ENCODE results near the gene DNAJC1. TPM values are rescaled to one million over a fixed set of nuclear protein-coding genes. Genes with fewer than 3 reads are reported as not detected.
"Not testable (repeated sequence)": the region's sequence is repeated elsewhere in the genome, so short reads cannot be mapped to it uniquely, and the experiment has no call there.

Gene DNAJC1
- total and polyA plus RNA-seq, 10 of the 15 experiments (the other 5 are each of a cell fraction or from before 2014, with no cell fraction given) = 2.5 to 39.3 (median 20.4) TPM

- intact Hi-C loops (cut with micrococcal nuclease; ENCODE audit: unreplicated experiment) = no loop called here
- 100% methylated on average over 1 of the region's 1 CpG for WGBS (ENCODE audit: insufficient coverage, insufficient replicate concordance, low lambda C conversion rate, missing lambda C conversion rate)
Observed at GRCh38 chr10:21870849-21871248, 132.7 kb downstream of the DNAJC1 start.

GRCh38 chr10:21869087-21869486, 134.4 kb downstream of the DNAJC1 start:
- peak; percentile 41 for FAIRE-seq
- H3K9me3 ChIP-seq (replicated peaks; ENCODE audit: control insufficient read depth, insufficient read depth, low read length); H3K27ac ChIP-seq (ENCODE audit: control insufficient read depth, insufficient read depth); DNase-seq (ENCODE audit: low read depth, low spot score); H3K4me2 ChIP-seq (ENCODE audit: control insufficient read depth, insufficient read depth); in situ Hi-C loops (cut with MboI); H4K20me1 ChIP-seq (ENCODE audit: control insufficient read depth, insufficient read depth); intact Hi-C loops (cut with micrococcal nuclease; ENCODE audit: unreplicated experiment); H3K36me3 ChIP-seq (ENCODE audit: control insufficient read depth in 2 of 2, insufficient read depth in 2 of 2, low read length in 1 of 2); H2AFZ ChIP-seq (ENCODE audit: control insufficient read depth, low read depth, low read length); CTCF ChIA-PET; H3K4me1 ChIP-seq (ENCODE audit: control insufficient read depth, insufficient read depth, low read length); H3K9ac ChIP-seq (ENCODE audit: control insufficient read depth, insufficient read depth, low read length); BruUV-seq (replicated peaks); H3K27me3 ChIP-seq (replicated peaks in 1 of 2; ENCODE audit: control insufficient read depth in 2 of 2, insufficient read depth in 2 of 2, low read length in 1 of 2); POLR2A ChIA-PET; ATAC-seq; RAD21 ChIA-PET (ENCODE audit: unreplicated experiment); H3K79me2 ChIP-seq (ENCODE audit: control insufficient read depth, insufficient read depth, low read length); H3K4me3 ChIP-seq; SMC1A ChIA-PET (ENCODE audit: uncharacterized antibody, unreplicated experiment): not testable (repeated sequence)
- WGBS (ENCODE audit: insufficient coverage, insufficient replicate concordance, low lambda C conversion rate, missing lambda C conversion rate) = 98% methylated on average over 2 of the region's 2 CpGs

More at GRCh38 chr10:21870849-21871248, 132.7 kb downstream of the DNAJC1 start:
- TF ChIP-seq ELK1 (IDR thresholded peaks at IDR 0.05; ENCODE audit: low read depth, low read length) = no peak
- TF ChIP-seq MTA3 (IDR thresholded peaks at IDR 0.05; ENCODE audit: borderline replicate concordance, low read length) = no peak
- no peak for TF ChIP-seq YY1 (IDR thresholded peaks at IDR 0.05; ENCODE audit: low read depth, low read length)
- no peak for TF ChIP-seq SMAD1 (IDR thresholded peaks at IDR 0.05; ENCODE audit: low read depth, partially characterized antibody)
- H3K36me3 ChIP-seq (ENCODE audit: control insufficient read depth in 2 of 2, insufficient read depth in 2 of 2, low read length in 1 of 2) = no peaks in the 10 kb centered on the region; a peak in 2 of 4 replicates
- peaks cover 8% of the 10 kb centered on the region; the same call in 2 of the 3 replicates for H3K9me3 ChIP-seq (replicated peaks; ENCODE audit: control insufficient read depth, insufficient read depth, low read length)
- H3K79me2 ChIP-seq (ENCODE audit: control insufficient read depth, insufficient read depth, low read length) = no peaks in the 10 kb centered on the region
- no peak for DNase-seq (ENCODE audit: low read depth, low spot score)
- H3K4me3 ChIP-seq = no peak overlapping the region
- no peak overlapping the region for H3K9ac ChIP-seq (ENCODE audit: control insufficient read depth, insufficient read depth, low read length)
- H4K20me1 ChIP-seq (ENCODE audit: control insufficient read depth, insufficient read depth) = no peaks in the 10 kb centered on the region
- CTCF ChIA-PET = no interaction called here
- RAD21 ChIA-PET (ENCODE audit: unreplicated experiment) = no interaction called here
- H3K4me1 ChIP-seq (ENCODE audit: control insufficient read depth, insufficient read depth, low read length) = no peaks in the 10 kb centered on the region
- no TSS peak for BruUV-seq (replicated peaks)
- H3K4me2 ChIP-seq (ENCODE audit: control insufficient read depth, insufficient read depth) = no peak overlapping the region
- in situ Hi-C loops (cut with MboI) = no loop called here
- no peak for ATAC-seq
- FAIRE-seq = no peak
- H3K27ac ChIP-seq (ENCODE audit: control insufficient read depth, insufficient read depth) = no peak overlapping the region
- no peaks in the 10 kb centered on the region for H3K27me3 ChIP-seq (replicated peaks in 1 of 2; ENCODE audit: control insufficient read depth in 2 of 2, insufficient read depth in 2 of 2, low read length in 1 of 2)
- no peak overlapping the region for H2AFZ ChIP-seq (ENCODE audit: control insufficient read depth, low read depth, low read length)
- POLR2A ChIA-PET = no interaction called here
- SMC1A ChIA-PET (ENCODE audit: uncharacterized antibody, unreplicated experiment) = interaction anchor here (0.7 kb wide), 1 partner anchor 412 kb away, joined by 3 read pairs; no protein-coding TSS in a partner anchor

Data from GM12878 (cell line).